HUDEP-2 (cell line): ENCODE results near the gene UBXN7.
A peak's percentile ranks its signal among the peaks of the same experiment; 100 is the strongest.
"Not testable (repeated sequence)": the region's sequence is repeated elsewhere in the genome, so short reads cannot be mapped to it uniquely, and the experiment has no call there.

Experiments used
- DNase-seq, 76 experiments: peaks; one replicate each; lab custom pipeline; 2025; ENCODE audit not compliant: unreplicated experiment in 76 of 76; lab: John Stamatoyannopoulos, UW

UBXN7 gene

GRCh38 chr3:196321162-196321561 is 111.1 kb downstream of the UBXN7 start:
- DNase-seq: no peak

DNA sequence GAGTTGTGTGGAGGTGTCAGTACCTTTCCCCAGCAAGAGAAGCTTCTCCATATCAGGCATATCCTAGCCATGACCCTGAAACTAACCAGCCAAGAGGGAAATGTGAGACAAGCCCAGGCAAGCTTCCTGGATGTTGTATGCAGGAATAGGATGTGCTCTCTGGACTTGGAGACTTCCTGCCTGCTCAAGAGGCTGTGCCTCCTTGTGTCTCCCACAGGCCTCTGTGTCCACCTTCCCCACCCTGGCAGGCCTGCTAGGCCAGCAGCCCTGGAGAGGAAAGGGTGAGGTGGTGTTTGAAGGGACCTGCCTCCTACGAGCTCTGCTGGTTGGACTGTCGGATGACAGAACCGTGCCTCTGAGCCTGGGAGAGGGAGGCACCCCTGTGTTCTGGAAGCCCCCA is 112.1 kb downstream of the UBXN7 start:
- no peak for DNase-seq

DNA sequence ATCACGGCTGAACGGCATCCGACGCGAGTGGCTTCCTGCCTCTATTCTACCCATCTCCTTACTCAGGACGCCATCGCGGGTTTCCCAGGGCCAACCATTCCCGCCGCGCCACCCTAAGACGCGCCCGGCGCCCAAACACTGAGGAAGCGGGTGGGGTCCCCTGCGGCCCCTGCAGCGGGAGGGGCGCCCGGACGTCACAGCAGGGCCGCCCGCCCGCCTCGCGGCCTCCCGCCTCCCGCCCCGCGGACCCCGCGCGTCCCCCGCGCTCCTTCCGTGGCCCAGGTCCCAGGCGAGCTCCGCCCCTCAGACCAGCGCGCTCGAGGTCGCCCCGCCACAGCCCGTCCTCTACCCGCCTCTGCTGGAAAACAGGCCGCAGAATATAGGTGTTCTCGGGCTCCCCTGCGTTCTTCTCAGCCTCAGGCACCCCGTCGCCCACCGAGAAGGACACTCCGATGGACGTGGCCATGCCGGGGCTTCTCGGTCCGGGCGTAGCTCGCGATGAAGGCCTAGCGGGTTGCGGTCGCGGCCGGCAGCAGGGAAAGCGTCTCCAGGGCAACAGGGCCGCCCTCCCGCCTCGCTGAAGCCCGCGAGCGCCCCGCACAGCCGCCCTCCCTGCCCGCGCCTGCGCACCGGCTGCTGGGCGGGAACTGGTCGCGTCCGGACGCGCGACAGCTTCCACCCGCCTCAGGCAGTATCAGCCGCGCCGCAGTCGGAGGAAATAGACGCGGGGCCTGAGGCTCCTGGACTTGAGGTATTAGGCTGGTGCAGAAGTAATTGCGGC is 114.3 kb downstream of the UBXN7 start, which contains the start of gene DYNLT2B:
DYNLT2B (minus strand) TSS at position 554 of the 781 bp plus-strand sequence; CDS start at position 466, 88 bp downstream.
- DNase-seq: peak in 74 of 76 experiments; percentile 42 to 91 (median 80)

DNA sequence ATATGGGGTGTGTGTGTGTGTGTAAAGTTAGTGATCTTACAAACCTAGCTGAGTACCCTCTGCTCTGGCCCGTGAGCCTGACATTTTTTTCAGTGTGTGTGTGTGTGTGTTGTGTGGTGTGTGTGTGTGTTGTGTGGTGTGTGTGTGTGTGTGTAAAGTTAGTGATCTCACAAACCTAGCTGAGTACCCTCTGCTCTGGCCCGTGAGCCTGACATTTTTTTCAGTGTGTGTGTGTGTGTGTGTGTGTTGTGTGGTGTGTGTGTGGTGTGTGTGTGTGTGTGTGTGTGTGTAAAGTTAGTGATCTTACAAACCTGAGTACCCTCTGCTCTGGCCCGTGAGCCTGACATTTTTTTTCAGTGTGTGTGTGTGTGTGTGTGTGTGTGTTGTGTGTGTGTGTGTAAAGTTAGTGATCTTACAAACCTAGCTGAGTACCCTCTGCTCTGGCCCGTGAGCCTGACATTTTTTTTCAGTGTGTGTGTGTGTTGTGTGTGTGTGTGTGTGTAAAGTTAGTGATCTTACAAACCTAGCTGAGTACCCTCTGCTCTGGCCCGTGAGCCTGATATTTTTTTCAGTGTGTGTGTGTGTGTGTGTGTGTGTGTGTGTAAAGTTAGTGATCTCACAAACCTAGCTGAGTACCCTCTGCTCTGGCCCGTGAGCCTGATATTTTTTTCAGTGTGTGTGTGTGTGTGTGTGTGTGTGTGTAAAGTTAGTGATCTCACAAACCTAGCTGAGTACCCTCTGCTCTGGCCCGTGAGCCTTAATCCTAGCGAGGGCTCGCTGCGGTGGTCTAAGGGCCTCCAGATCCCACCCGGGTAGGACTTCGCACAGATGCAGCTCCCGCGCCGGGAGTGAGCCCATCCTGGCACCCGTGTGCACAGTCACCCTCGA is 115.2 kb downstream of the UBXN7 start:
- DNase-seq: not testable (repeated sequence)

DNA sequence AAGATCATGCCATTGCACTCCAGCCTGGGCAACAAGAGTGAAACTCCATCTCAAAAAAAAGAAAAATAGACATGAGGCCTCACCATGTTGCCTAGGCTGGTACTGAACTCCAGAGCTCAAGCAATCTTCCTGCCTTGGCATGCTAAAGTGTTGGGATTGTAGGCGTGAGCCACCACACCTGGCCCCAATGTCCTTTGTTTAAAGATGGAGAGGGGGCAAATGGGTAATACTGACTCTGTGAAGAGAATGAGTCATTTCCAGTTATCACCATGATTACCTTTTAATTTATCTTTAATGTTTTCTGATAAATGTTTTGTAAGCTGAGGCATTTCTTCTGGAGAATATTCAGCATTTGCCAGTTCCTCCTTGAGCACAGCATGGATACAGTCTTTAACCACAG is 116.4 kb downstream of the UBXN7 start:
- no peak for DNase-seq

GRCh38 chr3:196314597-196314996 is 117.6 kb downstream of the UBXN7 start:
- no peak for DNase-seq

DNA sequence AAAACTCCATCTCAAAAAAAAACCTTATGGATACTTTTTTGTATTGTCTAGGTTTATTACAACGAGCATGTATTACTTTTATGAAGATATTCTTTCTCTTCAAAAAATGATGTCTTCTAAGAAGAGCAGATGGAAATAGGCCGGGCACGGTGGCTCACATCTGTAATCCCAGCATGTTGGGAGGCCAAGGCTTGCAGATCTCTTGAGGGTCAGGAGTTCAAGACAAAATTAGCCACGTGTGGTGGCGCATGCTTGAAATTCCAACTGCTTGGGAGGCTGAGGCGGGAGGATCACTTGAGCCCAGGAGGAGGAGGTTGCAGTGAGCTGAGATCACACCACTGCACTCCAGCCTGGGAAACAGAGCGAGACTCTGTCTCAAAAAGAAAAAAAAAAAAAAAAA is 118.1 kb downstream of the UBXN7 start:
- DNase-seq: not testable (repeated sequence)

GRCh38 chr3:196302960-196303359 is 129.3 kb downstream of the UBXN7 start:
- not testable (repeated sequence) for DNase-seq

GRCh38 chr3:196302551-196302950 is 129.7 kb downstream of the UBXN7 start:
- not testable (repeated sequence) for DNase-seq

DNA sequence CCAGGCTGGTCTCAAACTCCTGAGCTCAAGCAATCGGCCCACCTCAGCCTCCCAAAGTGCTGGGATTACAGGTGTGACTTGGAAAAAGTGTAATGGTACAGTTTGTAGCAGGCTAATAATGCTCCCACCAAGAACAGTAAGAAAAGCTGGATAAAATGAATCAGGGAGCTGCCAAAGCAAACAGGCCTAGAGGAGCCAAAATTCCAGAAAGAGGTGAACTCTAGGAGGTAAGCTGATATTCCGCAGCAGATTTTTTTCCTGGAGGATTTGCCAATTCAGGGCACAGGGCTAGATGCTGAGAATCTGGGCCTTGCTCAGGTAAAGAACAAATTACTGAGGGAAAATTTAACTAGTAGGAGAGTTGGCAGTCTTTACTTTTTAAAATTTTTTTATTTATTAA is 133.7 kb downstream of the UBXN7 start:
- no peak for DNase-seq
